GM13977 (cell line): ENCODE results near the gene MAP1LC3C.

Experiments used
- DNase-seq: peaks from one replicate; pipeline ENCODE4 v3.0.0; 2012; ENCODE audit warnings: low spot score
- in situ Hi-C: fragments of 300-500 bp; cut with MboI; formaldehyde crosslinking; loops from one replicate; pipeline ENCODE4 v1.12.0; 2022; ENCODE audit warnings: low sequenced_read_pairs, low pct_unique_long_range_greater_than_20kb, mixed read lengths, inconsistent platforms; ENCODE audit not compliant: unreplicated experiment
- TF ChIP-seq, protein P1 (sequence below): IDR thresholded peaks from 2 replicates; pipeline ENCODE4 v1.5.1; 2012; ENCODE audit warnings: mild to moderate bottlenecking, control low read depth; ENCODE audit not compliant: insufficient read depth; ENCODE audit errors: extremely low read depth, missing control alignments

MAP1LC3C gene

DNA sequence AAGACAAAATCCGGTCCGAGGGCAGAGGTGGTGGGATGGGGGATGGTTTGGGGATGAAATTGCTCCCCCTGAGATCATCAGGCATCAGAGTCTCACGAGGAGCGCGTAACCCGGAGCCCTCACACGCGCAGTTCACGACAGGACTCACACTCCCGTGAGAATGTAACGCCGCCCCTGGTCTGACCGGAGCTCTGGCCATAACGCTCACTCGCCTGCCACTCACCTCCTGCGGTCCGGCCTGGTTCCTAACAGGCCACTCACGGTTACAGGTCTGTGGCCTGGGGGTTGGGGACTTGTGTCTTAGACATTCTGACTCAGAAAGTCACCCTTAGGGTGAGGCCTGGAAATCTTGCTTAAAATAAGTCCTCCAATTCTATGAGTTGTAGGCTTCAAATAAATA lies 19.8 kb downstream of the MAP1LC3C start:
- TF ChIP-seq, protein P1, sequence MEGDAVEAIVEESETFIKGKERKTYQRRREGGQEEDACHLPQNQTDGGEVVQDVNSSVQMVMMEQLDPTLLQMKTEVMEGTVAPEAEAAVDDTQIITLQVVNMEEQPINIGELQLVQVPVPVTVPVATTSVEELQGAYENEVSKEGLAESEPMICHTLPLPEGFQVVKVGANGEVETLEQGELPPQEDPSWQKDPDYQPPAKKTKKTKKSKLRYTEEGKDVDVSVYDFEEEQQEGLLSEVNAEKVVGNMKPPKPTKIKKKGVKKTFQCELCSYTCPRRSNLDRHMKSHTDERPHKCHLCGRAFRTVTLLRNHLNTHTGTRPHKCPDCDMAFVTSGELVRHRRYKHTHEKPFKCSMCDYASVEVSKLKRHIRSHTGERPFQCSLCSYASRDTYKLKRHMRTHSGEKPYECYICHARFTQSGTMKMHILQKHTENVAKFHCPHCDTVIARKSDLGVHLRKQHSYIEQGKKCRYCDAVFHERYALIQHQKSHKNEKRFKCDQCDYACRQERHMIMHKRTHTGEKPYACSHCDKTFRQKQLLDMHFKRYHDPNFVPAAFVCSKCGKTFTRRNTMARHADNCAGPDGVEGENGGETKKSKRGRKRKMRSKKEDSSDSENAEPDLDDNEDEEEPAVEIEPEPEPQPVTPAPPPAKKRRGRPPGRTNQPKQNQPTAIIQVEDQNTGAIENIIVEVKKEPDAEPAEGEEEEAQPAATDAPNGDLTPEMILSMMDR = no peak
- no peak for DNase-seq
- in situ Hi-C loops = loop anchor here (25.0 kb wide), 1 partner anchor 442 kb away; the partner anchor contains the start of gene KMO

DNA sequence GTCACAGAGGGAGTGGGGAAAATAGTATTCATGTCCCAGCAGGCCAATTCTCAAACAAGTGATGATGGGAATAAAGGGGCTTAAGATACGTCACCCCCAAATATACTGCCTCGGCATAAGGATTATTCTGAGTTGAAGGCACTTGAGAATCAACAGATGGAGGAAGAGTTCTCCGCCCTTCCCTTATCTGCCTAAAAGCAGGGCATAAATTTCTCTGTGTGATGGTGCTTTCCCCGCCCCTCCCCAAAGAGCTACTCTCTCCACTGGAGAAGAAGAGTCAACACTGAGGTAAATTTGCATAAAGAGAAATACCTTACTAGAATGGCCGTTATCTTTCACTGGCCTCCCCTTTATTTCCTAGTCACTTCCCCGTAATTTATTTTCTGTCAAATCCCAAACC lies 22.7 kb downstream of the MAP1LC3C start:
- no peak for DNase-seq
- in situ Hi-C loops = loop anchor here (25.0 kb wide), 1 partner anchor 439 kb away; the partner anchor contains the start of gene KMO
- TF ChIP-seq, protein P1 = no peak

DNA sequence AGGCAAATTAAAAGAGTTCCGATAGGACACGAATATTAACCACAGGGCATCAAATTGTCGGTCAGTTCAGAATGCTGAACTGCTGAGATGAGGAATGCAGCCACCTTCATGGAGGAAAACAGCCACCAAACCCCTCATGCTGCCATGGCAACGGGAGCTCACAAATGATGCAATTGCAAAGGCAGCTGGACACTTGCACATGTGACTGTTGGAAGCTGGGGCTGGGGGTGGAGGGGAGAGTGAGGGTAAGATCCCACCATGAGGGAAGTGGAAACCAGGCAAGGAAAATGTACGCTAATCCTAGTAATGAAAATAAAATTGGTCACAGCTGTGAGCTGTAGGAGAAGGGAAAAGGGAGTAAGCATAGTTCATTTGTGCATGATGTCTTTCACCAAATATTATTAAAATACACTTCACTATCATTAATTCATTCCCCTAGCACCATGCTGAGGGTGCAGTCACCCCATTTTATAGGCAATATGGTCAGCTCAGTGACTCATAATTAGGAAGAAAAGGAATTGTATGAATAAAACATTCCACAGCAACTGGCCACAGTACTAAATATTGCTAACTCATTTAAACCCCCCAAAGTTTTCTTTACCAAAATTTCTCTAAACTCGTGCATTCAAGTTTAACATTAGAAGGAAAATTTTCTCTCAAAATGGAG lies 26.1 kb downstream of the MAP1LC3C start:
- DNase-seq = no peak
- TF ChIP-seq, protein P1 = no peak
- in situ Hi-C loops = no loop called here

DNA sequence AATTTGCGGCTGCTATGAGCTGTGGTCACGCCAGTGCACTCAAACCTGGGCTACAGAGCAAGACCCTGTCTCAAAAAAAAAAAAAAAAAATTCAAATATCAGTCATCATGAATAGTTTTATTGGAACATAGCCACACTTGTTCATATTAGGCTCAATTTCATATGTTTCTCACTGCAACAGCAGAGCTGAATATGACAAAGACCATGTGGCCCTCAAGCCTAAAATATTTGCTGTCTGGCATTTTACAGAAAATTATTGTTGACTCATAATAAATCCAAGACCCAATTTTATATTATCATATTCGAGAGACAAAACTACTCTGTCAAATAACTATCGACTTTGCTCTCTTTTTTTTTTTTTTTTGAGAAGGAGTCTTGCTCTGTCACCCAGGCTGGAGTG lies 30.3 kb downstream of the MAP1LC3C start:
- TF ChIP-seq, protein P1 = no peak
- in situ Hi-C loops = no loop called here
- DNase-seq = no peak

DNA sequence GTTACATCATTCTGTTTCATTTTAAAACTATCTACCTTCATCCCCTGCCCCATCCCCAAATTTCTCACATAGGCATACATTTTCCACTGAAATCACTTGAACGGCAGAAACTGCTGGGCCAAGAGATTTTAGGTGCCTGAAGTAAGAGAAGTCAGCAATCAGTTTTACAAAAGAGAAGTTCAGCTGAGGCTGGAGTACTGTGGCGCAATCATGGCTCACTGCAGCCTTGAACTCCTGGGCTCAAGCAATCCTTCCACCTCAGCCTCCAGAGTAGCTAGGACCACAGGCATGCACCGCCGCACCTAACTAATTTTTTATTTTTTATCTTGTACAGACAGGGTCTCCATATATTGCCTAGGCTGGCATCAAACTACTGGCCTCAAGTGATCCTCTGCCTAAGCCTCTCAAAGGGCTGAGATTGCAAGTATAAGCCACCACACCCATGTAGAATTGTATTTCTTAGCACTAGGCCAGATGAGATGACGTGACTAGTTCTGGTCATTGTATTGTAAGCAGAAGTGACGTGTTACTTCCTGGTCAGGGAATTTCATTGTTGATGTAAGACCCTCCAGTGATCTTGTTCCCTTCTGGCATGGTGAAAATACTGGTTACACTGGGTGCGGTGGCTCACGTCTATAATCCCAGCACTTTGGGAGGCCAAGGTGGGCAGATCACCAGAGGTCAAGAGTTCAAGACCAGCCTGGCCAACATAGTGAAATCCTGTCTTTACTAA lies 34.2 kb downstream of the MAP1LC3C start:
- in situ Hi-C loops = no loop called here
- TF ChIP-seq, protein P1 = no peak
- no peak for DNase-seq

DNA sequence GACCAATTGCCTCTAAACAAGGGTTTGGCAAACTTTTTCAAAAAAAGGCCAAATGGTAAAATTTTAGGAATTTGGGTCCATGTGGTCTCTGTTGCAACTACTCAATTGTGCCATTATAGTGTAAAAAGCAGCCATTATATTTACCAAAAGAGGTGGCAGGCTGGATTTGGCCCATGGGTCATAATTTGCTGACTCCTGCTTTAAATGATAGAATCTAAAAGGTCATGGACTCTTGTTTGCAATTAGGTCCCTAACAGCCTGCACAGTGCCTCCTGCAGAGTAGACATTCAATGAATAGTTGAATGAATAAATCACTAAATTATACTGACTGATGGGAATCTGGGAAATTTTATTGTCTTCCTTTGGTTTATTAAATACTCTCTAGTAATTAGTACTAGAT lies 35.2 kb downstream of the MAP1LC3C start:
- in situ Hi-C loops = no loop called here

More for the DNA sequence above, 35.2 kb downstream of the MAP1LC3C start:
- TF ChIP-seq, protein P1 = no peak
- DNase-seq = no peak
